ENCODE data around the gene SPEM2. TPM values are rescaled to one million over a fixed set of nuclear protein-coding genes. Genes with fewer than 3 reads are reported as not detected.

SPEM2 gene
- total RNA-seq, 3 donors from 2014 or later: not detected

GRCh38 chr17:7438656-7439460 is 13.4 kb downstream of the SPEM2 start:
- ATAC-seq (no peak), DNase-seq (no peak)
- intact Hi-C loops (cut with DNase I, micrococcal nuclease): no loop called here
- Histone ChIP-seq H3K36me3 (ENCODE audit: low read depth) (no peaks in the 10 kb centered on the region), H3K9me3 (no peaks in the 10 kb centered on the region), H3K4me1 (ENCODE audit: low read depth) (peaks cover 26% of the 10 kb centered on the region), H3K4me3 (no peak overlapping the region)
- TF ChIP-seq CTCF (IDR thresholded peaks at IDR 0.05): no peak

- peak in 1 of 3 donors; percentile 43 for DNase-seq
- intact Hi-C loops (cut with DNase I, micrococcal nuclease): no loop called here
Measured at GRCh38 chr17:7439462-7440112, 14.2 kb downstream of the SPEM2 start, which contains the start of gene FGF11. FGF11 (plus strand) TSS chr17:7439512; CDS start chr17:7439621, 109 bp downstream.

GRCh38 chr17:7440113-7440833 is 14.9 kb downstream of the SPEM2 start:
- Histone ChIP-seq H3K9me3 (no peaks in the 10 kb centered on the region), H3K36me3 (ENCODE audit: low read depth) (no peaks in the 10 kb centered on the region), H3K4me3 (no peak overlapping the region), H3K4me1 (ENCODE audit: low read depth) (peaks cover 31% of the 10 kb centered on the region)
- no peak for ATAC-seq
- peak; percentile 49 to 69 (median 65) for DNase-seq
- intact Hi-C loops (cut with DNase I, micrococcal nuclease): no loop called here
- TF ChIP-seq CTCF (IDR thresholded peaks at IDR 0.05): no peak

More at GRCh38 chr17:7439462-7440112, 14.2 kb downstream of the SPEM2 start, which contains the start of gene FGF11:
- peaks cover 26% of the 10 kb centered on the region for H3K4me1 ChIP-seq (ENCODE audit: low read depth)
- no peak for TF ChIP-seq CTCF (IDR thresholded peaks at IDR 0.05)
- no peak for ATAC-seq
- no peaks in the 10 kb centered on the region for H3K9me3 ChIP-seq
- H3K4me3 ChIP-seq: no peak within 1 kb of the TSS
- H3K36me3 ChIP-seq (ENCODE audit: low read depth): no peaks in the 10 kb centered on the region

- no peaks in the 10 kb centered on the region for H3K9me3 ChIP-seq
- H3K4me1 ChIP-seq (ENCODE audit: low read depth): peaks cover 31% of the 10 kb centered on the region
- no peak for DNase-seq
- H3K4me3 ChIP-seq: no peak overlapping the region
- no peak for ATAC-seq
- no peak for TF ChIP-seq CTCF (IDR thresholded peaks at IDR 0.05)
- intact Hi-C loops (cut with DNase I, micrococcal nuclease): no loop called here
- no peaks in the 10 kb centered on the region for H3K36me3 ChIP-seq (ENCODE audit: low read depth)
Measured at GRCh38 chr17:7440834-7441195, 15.4 kb downstream of the SPEM2 start.

DNA sequence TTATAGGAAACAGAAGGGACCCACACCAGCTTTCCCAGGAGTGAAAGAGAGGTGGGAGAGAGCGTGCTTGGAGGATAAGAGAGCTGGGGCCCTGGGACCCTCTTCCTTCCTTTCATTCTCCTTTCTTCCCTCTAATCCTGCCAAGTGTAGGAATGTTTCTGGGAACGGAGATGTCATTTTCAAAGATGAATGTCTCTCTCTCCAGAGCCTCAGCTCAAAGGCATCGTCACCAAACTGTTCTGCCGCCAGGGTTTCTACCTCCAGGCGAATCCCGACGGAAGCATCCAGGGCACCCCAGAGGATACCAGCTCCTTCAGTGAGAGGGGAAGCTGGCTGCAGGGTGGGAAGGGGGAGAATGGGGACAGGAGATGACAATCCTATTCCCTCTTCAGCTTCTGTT is 15.8 kb downstream of the SPEM2 start:
- DNase-seq (no peak), ATAC-seq (no peak)
- no peak overlapping the region for H3K4me3 ChIP-seq
- no peak for TF ChIP-seq CTCF (IDR thresholded peaks at IDR 0.05)
- peaks cover 31% of the 10 kb centered on the region for H3K4me1 ChIP-seq (ENCODE audit: low read depth)
- intact Hi-C loops (cut with DNase I, micrococcal nuclease): no loop called here
- no peaks in the 10 kb centered on the region for H3K36me3 ChIP-seq (ENCODE audit: low read depth)
- H3K9me3 ChIP-seq: no peaks in the 10 kb centered on the region
